Measurements from ENCODE around the gene ALX4. TPM values are rescaled to one million over a fixed set of nuclear protein-coding genes. Genes with fewer than 3 reads are reported as not detected.

ALX4 gene
- total RNA-seq, 1 donor, result not detected

DNA sequence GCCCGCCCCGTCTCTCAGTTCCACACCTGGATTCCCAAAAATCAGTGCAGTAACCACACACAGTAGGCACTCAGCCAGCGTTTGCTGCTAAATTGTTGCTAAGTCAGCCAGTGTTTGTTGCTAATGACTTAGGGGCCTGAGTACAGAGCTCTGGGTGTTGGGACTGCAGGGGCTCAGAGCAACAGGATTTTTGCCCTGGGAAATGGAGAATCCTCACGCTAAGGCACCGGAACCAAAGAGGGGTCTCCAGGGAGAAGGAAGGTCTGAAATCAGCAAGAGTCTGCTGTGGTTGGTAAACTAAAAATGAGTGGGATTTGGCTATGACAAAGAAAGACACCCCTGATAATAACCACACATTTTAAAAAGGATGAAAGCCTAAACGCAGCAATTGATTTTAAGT lies 22.7 kb upstream of the ALX4 start:
- DNase-seq (ENCODE audit: low read depth), result no peak
- H3K4me3 ChIP-seq (ENCODE audit: low read depth, low read length), result no peak overlapping the region
- TF ChIP-seq, protein P1, sequence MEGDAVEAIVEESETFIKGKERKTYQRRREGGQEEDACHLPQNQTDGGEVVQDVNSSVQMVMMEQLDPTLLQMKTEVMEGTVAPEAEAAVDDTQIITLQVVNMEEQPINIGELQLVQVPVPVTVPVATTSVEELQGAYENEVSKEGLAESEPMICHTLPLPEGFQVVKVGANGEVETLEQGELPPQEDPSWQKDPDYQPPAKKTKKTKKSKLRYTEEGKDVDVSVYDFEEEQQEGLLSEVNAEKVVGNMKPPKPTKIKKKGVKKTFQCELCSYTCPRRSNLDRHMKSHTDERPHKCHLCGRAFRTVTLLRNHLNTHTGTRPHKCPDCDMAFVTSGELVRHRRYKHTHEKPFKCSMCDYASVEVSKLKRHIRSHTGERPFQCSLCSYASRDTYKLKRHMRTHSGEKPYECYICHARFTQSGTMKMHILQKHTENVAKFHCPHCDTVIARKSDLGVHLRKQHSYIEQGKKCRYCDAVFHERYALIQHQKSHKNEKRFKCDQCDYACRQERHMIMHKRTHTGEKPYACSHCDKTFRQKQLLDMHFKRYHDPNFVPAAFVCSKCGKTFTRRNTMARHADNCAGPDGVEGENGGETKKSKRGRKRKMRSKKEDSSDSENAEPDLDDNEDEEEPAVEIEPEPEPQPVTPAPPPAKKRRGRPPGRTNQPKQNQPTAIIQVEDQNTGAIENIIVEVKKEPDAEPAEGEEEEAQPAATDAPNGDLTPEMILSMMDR (IDR thresholded peaks at IDR 0.05; ENCODE audit: insufficient read depth, low read depth, low read length), result no peak

DNA sequence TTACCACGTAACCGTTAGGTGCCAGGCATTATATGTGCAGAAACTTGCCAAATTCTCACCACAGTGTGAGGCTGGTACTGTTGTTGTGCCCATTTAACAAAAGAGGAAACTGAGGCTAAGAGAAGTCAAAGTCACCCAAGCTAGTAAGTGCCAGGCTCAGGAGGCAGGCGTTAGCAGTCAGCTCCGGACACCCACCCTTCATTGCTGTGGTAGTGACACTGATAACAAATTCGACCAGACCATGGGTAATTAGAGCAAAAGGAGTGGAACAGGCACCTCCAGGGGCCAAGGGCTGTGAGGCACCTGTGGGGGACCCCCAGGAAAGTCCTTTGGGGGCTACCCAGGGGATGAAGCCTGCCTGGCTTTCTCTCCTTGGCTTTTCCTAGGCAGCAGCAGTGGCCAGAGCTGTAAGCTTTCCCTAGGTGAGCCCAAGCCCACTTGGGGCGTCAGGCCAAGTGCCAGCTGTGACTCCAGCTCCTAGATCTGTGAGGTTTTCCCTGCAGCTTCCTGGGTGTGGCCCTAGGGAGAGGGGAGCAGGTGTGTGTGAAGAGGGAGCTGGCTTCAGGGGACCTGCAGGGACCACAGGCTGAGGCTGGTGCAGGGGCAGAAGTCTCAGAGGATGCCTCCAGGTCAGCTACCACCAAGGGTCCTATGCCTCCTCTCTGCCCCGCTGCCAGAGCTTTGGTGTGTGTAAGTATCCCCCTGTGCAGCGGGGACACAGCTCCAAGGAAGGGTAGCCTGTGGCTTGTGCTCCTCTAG lies 19.7 kb upstream of the ALX4 start:
- TF ChIP-seq, protein P1 (IDR thresholded peaks at IDR 0.05; ENCODE audit: insufficient read depth, low read depth, low read length), result no peak
- H3K4me3 ChIP-seq (ENCODE audit: low read depth, low read length), result no peak overlapping the region
- no peak for DNase-seq (ENCODE audit: low read depth)

DNA sequence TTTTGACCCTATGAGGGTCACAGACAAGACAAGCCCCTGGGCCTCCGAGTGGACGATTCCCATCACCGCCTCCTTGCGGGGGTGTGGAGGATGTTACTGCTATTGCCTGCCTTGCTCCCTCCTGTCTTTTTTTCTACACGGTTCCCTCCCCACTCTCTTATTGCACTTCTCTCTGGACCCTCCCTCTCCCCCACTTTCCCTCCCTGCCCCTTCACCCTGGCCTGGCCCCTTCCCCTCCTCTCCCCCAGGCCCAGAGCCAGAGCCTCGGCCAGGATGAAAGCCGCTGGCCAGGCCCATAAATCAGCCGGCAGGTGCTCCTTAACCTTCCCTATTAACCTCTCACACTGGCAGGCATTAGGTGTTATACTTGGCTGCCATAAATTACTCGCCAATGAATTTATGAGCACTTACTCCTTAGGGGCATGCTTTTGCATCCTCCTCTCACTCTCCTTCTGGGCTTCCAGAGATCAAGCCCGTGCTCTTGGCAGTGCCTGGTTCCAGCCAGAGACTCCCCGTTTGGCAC lies 18.3 kb upstream of the ALX4 start:
- TF ChIP-seq, protein P1 (IDR thresholded peaks at IDR 0.05; ENCODE audit: insufficient read depth, low read depth, low read length), result no peak
- H3K4me3 ChIP-seq (ENCODE audit: low read depth, low read length), result no peak overlapping the region
- no peak for DNase-seq (ENCODE audit: low read depth)

DNA sequence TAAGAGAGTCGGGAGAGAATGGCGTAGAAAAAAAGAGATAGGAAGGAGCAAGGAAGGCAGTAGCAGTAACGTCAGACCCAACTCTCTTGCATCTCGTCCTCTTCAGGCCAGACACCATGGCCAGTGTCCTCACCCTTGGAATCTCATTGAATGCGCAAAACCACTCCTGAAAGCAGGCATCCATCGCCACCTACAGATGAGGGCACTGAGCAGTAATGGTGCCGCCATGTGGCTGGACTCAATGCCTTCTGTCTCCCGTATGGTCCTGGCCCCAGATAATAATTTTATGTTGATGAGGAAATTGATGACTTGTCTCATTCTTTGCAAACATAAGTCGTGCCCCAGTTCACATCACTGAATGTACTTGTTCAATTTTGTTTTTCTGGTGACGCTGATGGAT lies 17.8 kb upstream of the ALX4 start:
- DNase-seq (ENCODE audit: low read depth), result no peak
- no peak overlapping the region for H3K4me3 ChIP-seq (ENCODE audit: low read depth, low read length)
- TF ChIP-seq, protein P1 (IDR thresholded peaks at IDR 0.05; ENCODE audit: insufficient read depth, low read depth, low read length), result peak; percentile 20

DNA sequence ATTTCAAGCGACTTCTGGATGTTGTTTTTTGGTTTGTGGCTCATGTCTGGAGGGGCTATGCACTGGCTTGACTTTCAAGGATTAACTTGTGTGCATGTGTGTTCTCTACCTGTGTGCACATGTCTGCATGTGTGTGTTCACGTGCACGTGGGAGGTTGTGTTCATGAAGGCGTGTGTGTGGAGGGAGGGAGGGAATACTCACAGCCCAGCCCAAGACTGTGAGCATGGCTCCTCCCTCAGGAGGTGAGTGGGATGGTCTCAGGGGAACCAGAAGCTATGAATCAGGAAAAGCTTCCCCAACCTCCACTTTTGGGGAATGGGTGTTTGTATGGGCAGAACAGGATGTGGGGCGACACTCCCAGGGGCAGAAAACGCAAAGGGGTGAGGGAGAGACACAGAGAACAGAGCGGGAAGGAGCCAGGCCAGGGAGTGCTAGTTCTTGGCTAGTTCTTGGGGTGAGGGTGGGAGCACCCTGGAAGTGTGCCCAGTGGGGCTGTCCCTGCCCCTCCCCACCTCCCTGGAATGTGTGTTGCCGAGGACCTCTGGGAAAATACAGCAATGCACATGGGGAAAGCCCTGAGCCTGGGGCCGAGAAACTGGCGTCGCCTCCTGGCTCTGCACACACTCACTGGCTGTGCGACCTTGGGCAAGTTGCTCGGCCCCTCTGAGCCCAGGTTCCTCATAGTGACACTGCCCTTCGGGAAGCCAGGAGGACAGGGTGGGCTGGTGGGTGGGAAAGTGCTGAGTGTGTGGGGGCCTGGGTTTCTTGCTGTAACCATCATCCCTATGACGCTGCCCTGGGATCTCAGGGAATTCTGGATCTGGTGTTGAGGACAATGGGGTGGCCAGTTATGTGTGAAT lies 16.9 kb upstream of the ALX4 start:
- DNase-seq (ENCODE audit: low read depth), result no peak
- H3K4me3 ChIP-seq (ENCODE audit: low read depth, low read length), result no peak overlapping the region
- TF ChIP-seq, protein P1 (IDR thresholded peaks at IDR 0.05; ENCODE audit: insufficient read depth, low read depth, low read length), result peak; percentile 20

DNA sequence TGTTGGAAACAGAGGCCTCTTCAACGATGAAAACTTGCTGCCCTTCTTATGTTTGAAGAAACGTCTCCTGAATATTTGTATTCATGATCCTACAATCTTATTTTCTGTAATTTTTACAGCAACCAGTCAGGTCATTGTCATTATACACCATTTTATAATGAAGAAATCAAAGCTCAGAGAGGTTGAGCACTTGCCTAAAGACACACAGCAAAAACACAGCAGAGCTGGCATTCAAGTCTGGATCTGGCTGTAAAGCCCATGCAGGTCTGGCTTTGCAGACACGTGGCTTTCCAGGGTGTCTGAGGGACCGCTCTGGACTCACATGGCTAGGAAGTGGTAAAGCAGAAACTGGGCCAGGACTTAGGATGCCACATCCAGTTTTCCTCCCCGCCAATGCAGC lies 15.8 kb upstream of the ALX4 start:
- TF ChIP-seq, protein P1 (IDR thresholded peaks at IDR 0.05; ENCODE audit: insufficient read depth, low read depth, low read length), result no peak
- H3K4me3 ChIP-seq (ENCODE audit: low read depth, low read length), result no peak overlapping the region
- no peak for DNase-seq (ENCODE audit: low read depth)
